GM12891 (cell line): ENCODE measurements around the gene ATP2B2.

ENCODE experiments used
- DNase-seq: peaks from one replicate; pipeline ENCODE4 v3.0.0; 2011; ENCODE audit warnings: low spot score; ENCODE audit not compliant: insufficient read length
- FAIRE-seq: peaks from 2 replicates; lab custom pipeline; 2011; peaks lifted over from hg19 to GRCh38; lab: Jason Lieb, UNC
- PAX5 ChIP-seq: IDR thresholded peaks from 2 replicates; pipeline ENCODE4 v1.6.1; 2011; ENCODE audit warnings: low read length, moderate library complexity, mild to moderate bottlenecking; ENCODE audit not compliant: insufficient read depth, severe bottlenecking
- POLR2A ChIP-seq: IDR thresholded peaks from 2 replicates; pipeline ENCODE4 v1.6.1; 2011; ENCODE audit warnings: low read depth, low read length, control low read depth
- POLR2AphosphoS5 ChIP-seq: IDR thresholded peaks from 2 replicates; pipeline ENCODE4 v1.6.1; 2011; ENCODE audit warnings: low read depth, low read length, control low read depth
- POU2F2 ChIP-seq: IDR thresholded peaks from 2 replicates; pipeline ENCODE4 v1.6.1; 2011; ENCODE audit warnings: low read depth, mild to moderate bottlenecking, control low read depth, low read length, moderate library complexity
- SPI1 ChIP-seq: IDR thresholded peaks from 2 replicates; pipeline ENCODE4 v1.6.1; 2011; ENCODE audit warnings: low read depth, low read length, control low read depth
- TAF1 ChIP-seq: IDR thresholded peaks from 2 replicates; pipeline ENCODE4 v1.6.1; 2011; ENCODE audit warnings: low read depth, low read length, control low read depth

The ATP2B2 gene

DNA sequence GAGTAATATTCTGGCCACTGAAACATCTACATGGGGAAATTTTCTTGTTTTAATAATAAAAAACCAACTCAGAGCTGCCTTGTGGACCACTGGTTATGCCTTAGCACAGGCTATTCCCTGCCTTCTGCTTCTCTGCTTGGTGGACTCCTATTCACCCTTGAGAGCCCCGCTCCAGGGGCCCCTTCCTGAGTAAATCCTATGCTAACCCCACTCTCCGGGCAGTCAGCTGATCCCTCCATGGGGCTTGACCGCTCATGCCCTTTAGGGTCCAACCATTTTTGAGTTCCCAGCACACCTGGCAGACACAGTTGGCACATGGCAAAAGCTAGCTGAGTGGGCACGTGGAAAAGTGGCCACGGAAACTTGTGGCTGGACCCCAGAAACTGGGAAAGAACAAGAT lies 38.2 kb downstream of the ATP2B2 start:
- FAIRE-seq (no peak), DNase-seq (no peak)
- TF ChIP-seq POLR2AphosphoS5 (no peak), TAF1 (no peak), SPI1 (no peak), PAX5 (no peak), POLR2A (no peak), POU2F2 (no peak)

DNA sequence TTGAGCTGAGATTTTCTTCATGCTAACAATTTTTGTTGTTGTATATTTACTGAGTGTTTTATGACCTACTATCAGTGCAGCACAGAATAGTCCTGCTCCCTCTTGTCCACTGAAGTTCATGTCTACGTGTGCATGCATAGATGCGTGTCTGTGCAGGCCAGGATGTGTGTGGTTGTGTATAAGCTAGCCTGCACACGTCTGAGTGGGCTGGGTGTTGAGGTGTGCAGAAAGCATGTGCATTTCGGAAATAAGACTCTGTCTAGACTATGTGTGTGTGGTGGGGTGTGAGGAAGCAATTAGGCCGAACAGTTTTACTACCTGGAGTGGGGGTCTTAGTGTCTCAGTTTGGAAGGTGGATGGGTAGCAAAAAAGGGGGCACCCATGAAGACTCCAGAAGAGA lies 39.2 kb downstream of the ATP2B2 start:
- DNase-seq (no peak), FAIRE-seq (no peak)
- TF ChIP-seq SPI1 (no peak), POLR2A (no peak), TAF1 (no peak), POLR2AphosphoS5 (no peak), POU2F2 (no peak), PAX5 (no peak)

DNA sequence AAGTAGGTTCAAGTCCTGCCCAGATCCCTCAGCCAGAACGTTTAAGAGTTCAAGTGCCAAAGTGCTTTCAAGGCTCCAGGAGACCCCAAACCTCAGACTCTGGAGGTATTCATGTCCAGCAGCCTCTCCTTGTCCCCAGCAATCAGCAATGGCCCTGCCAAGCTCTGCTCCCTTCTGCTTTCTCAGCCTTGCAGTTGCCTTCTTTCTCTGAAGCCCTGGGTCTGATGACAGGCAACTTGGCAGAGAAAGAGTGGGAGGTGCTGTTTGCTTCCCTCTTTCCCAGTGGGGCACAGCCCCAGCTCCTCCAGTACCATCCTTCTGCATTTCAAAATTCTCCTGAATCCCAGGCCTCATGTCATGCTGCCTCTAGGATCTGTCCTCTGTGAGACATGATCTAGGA lies 40.2 kb downstream of the ATP2B2 start:
- TF ChIP-seq POU2F2 (no peak), POLR2A (no peak), PAX5 (no peak), POLR2AphosphoS5 (no peak), SPI1 (no peak), TAF1 (no peak)
- DNase-seq (no peak), FAIRE-seq (no peak)

DNA sequence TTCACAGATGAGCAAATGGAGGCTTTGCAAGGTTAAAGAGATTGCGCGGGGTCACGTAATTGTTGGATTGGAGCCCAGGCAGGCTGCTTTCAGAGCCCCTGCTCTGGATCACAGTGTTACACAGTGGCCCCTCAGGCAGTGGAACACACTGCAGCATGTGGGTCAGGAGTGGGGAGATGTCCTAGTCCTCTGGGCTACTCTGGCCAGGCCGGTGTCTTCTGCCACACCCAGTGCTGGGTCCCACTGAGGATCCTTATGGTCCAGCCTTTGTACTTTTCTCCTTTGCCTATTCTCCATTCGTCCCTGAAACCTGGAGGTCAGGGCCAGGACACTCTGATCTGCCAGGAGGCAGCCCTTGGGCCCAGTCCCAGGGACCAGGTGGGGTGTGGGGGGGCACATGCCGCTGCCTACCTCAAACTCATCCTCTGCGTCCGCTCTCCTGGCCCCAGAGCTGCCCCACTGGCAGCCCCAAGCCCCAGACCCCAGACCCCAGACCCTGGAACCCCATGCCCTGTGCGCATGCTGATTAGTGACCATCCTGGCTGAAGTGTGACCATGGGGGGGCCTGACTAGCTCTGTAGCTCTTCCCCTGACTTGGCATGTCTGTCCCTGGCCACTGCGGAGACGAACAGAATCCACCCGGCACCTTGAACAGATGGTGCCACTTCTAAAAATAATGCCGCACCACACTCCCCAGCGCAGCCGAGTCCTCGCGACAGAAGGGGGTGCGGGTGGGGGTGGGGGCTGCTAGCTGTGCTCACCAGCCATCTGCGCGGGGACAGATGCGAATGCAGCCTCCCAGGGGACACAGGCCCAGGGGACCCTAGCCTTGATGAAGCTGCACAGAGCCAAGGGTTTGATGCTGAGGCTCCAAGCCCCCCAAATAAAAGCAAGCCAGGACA lies 41.6 kb downstream of the ATP2B2 start:
- FAIRE-seq (no peak), DNase-seq (no peak)
- TF ChIP-seq TAF1 (no peak), SPI1 (no peak), POLR2AphosphoS5 (no peak), PAX5 (no peak), POLR2A (no peak), POU2F2 (no peak)

DNA sequence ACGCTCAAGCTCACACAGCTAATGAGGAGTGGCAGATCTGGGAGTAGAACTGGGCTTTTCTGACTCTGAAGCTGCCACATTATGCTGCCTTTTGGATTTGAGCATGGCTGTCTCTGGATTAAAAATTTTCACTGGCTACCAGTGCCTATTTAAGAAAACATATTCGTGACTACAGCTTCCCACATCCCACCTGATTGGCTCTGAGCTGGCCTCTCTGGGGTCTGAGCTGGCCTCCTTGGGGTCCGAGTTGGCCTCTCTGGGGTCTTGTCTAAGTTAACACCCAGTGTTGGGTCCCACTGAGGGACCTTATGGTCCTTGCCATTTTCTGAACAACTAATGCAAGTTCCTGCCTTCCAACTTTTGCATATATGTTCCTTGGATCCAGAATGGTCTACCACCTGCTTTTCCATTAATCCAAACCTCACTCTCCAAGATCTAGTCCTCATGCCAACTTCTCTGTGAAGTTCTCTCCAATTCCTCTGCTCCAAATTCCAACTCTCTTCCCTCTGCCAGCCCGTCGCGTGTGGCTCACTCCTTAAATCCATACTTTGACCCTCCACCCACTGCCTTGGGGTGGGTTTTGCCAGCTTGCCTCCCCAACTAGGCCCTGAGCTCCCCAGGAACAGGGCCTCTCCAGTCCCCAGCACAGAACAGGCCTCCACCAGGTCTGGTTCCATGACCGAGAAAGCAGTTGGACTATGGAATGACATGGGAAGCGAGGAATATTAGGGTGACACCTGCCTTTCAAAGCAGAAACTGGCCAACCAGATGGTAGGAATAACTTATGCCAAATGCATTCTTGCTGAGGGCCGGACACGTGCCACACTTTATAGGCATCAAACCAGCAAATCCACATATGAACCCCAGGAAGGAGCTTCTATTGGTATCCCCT lies 42.5 kb downstream of the ATP2B2 start:
- TF ChIP-seq SPI1 = no peak
- TF ChIP-seq TAF1 = no peak
- TF ChIP-seq POLR2AphosphoS5 = no peak
- TF ChIP-seq PAX5 = no peak
- TF ChIP-seq POU2F2 = no peak
- no peak for TF ChIP-seq POLR2A
- FAIRE-seq (no peak), DNase-seq (no peak)

DNA sequence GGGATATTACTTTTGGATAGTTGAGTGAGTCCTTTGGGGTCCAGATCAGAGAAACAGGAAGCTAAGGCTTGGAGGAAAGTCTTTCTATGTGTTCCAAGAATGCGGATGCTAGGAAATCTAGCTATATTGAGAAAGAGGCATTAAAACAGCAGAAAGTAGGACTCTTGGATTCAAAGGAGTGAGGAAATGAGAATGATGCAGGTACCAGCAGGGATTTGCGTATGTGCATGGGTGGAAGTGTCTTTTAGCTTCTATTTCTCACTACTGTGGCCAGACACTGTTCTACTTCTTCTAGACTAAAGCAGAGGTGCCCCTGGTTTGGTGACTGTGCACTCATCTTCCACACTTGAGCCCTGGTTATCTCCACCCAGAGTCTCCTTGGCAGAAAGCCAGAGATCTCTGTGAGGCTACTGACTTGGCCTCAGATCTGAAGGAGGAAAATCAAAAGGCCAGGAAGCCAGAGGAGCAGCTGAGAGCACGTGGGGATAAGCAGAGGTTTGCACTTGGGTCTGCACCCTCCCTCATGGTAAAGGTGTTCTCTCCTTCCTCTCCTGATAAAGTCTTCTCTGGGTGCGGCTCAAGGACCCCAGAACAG lies 44.3 kb downstream of the ATP2B2 start:
- FAIRE-seq = no peak
- DNase-seq = no peak
- TF ChIP-seq PAX5 = no peak
- TF ChIP-seq POLR2AphosphoS5 = no peak
- TF ChIP-seq SPI1 = no peak
- no peak for TF ChIP-seq TAF1
- TF ChIP-seq POU2F2 = no peak
- no peak for TF ChIP-seq POLR2A

DNA sequence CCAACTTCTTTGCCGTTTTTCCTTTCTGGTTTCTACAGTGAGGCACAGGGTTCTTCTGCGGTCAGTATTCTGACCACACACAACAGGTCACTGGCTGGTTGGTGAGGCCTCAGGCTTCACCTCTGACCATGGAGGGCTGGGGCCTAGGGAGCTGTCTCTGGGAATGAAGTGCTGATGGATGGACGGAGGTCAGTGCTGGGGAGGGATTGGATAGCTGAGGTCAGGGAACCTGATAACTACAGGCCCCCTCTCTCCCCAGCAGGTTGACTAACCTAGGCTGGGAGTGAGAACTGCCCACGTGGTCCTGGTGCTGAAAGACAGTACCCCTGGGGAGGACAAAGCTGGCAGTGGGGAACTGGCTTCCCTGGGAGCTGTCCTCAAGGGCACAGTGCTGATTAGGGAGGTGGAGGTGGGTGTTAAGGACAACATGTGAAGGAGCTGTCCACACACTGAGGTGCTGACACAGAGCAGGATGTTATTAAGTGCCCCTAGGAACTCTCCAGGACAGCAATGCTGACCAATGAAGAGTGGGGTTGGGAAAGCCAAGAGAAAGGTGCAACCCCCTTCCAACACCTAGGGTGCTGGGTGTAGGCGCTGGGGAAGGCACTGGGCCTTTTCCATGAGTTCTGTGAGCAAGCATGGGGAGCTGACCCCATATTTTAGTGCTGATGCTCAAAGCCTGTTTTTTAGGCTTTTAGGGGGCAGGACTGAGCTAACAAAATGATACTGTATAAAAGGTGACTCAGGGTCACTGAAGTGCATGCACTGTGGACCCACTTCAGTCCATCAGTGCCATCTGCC lies 45.2 kb downstream of the ATP2B2 start:
- FAIRE-seq (peak; percentile 35), DNase-seq (peak; percentile 43)
- TF ChIP-seq PAX5 = no peak
- no peak for TF ChIP-seq POLR2A
- TF ChIP-seq POU2F2 = no peak

DNA sequence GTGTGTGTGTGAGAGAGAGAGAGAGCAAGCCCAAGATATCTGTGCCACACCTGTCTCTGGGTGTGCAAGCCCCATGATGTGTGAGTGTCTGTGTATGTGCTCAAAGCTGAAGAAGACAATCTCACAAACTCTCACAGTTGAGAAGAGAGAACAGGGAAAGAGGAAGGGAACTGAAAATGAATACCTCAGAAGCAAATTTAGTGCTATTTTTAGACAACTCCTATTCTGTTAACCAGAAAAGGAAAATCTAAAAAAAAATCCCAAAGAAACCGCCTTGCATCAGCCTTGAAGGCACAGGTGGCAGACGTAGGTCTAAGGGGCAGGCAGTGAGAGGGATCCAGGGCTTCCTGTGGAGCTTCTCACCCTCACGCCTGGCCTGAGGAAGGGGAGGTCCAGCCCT lies 47.8 kb downstream of the ATP2B2 start:
- TF ChIP-seq SPI1 (peak; percentile 57), TAF1 (no peak), POLR2A (no peak)

More for the DNA sequence above, 47.8 kb downstream of the ATP2B2 start:
- DNase-seq = no peak
- no peak for FAIRE-seq
